GM04503 (cell line): Measurements from ENCODE around the gene ABCC3.

Experiments used
- DNase-seq: peaks from one replicate; pipeline ENCODE4 v3.0.0-alpha.2; 2012; ENCODE audit warnings: low read depth

The ABCC3 gene

GRCh38 chr17:50627036-50627781, 7.5 kb upstream of the ABCC3 start:
- no peak for DNase-seq

- DNase-seq, result no peak
Observed at GRCh38 chr17:50627782-50628601, 6.7 kb upstream of the ABCC3 start.

GRCh38 chr17:50629902-50630301, 4.8 kb upstream of the ABCC3 start:
- no peak for DNase-seq

GRCh38 chr17:50630524-50631194, 4.0 kb upstream of the ABCC3 start:
- no peak for DNase-seq

GRCh38 chr17:50631195-50631907, 3.3 kb upstream of the ABCC3 start:
- DNase-seq, result no peak

GRCh38 chr17:50631908-50632571, 2.6 kb upstream of the ABCC3 start:
- no peak for DNase-seq

- no peak for DNase-seq
Observed at GRCh38 chr17:50632637-50633036, 2.0 kb upstream of the ABCC3 start.

GRCh38 chr17:50633683-50634082, 998 bp upstream of the ABCC3 start:
- no peak for DNase-seq

- DNase-seq, result no peak
Observed at GRCh38 chr17:50634915-50635731, 442 bp downstream of the ABCC3 start.

- no peak for DNase-seq
Observed at GRCh38 chr17:50635732-50635981, 976 bp downstream of the ABCC3 start.

- no peak for DNase-seq
Observed at GRCh38 chr17:50635982-50636803, 1.5 kb downstream of the ABCC3 start.

GRCh38 chr17:50636804-50637195, 2.1 kb downstream of the ABCC3 start:
- DNase-seq, result no peak

- DNase-seq, result no peak
Observed at GRCh38 chr17:50637829-50638605, 3.3 kb downstream of the ABCC3 start.

GRCh38 chr17:50638606-50638965, 3.9 kb downstream of the ABCC3 start:
- DNase-seq, result no peak

GRCh38 chr17:50638966-50639713, 4.5 kb downstream of the ABCC3 start:
- peak; percentile 92 for DNase-seq

- no peak for DNase-seq
Observed at GRCh38 chr17:50640686-50641351, 6.1 kb downstream of the ABCC3 start.

- no peak for DNase-seq
Observed at GRCh38 chr17:50641357-50641756, 6.7 kb downstream of the ABCC3 start.

GRCh38 chr17:50642071-50642721, 7.5 kb downstream of the ABCC3 start:
- DNase-seq, result no peak
